DMS79 (cell line): ENCODE measurements around the gene AKR1B15.
"Not testable (repeated sequence)": the region's sequence is repeated elsewhere in the genome, so short reads cannot be mapped to it uniquely, and the experiment has no call there.

Source experiments
- DNase-seq: peaks from one replicate; lab custom pipeline; 2025; lab: John Stamatoyannopoulos, UW

Gene AKR1B15

DNA sequence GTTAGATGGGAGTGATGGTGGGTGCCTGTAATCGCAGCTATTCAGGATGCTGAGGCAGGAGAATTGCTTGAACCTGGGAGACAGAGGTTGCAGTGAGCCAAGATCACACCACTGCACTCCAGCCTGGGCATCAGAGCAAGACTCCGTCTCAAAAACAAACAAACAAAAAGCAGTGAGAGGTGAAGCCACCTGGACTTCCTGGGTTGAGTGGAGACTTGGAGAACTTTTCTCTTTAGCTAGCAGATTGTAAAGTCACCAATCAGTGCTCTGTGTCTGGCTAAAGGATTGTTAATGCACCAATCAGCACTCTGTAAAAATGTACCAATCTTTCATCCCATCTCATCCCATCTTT lies 14.5 kb downstream of the AKR1B15 start:
- not testable (repeated sequence) for DNase-seq

DNA sequence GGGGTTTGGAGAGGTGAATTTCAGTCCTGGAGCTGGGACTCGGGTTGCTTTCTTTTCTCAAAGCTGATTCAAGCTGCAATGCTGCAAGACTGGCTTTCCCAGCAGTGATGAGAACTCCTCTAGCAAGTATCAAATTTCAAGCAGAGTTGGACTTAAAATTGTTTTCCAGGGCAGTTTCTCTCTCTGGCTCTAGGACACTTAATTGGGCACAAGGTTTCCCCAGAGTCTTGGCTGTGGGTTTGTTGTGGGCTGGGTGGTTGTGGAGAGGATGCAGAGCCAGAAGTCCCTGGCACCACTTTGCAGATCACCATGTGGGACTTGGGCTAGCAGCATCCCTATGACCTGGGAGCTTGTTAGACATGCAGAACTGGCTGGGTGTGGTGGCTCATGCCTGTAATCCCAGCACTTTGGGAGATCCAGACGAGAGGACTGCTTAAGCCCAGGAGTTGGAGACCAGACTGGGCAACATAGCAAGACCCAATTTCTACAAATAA lies 16.8 kb downstream of the AKR1B15 start:
- no peak for DNase-seq

DNA sequence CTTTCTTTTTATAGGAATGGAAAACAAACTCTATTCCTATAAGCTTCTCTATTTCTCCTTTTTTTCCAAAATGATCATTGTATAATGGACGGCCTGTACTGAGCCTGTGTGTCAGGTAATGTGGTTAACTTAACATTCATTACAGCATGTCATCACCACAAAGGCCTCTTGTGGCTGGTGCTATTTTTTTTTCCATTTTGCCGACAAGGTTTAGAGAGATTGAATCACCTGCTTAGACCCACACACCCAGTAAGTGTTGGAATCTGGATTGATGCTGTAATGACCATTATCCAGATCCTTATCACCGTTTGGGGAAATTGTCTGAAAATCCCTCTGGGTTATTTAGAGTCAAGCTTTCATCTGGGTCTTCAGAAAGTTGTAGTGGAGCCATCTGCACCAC lies 18.5 kb downstream of the AKR1B15 start:
- DNase-seq = no peak

DNA sequence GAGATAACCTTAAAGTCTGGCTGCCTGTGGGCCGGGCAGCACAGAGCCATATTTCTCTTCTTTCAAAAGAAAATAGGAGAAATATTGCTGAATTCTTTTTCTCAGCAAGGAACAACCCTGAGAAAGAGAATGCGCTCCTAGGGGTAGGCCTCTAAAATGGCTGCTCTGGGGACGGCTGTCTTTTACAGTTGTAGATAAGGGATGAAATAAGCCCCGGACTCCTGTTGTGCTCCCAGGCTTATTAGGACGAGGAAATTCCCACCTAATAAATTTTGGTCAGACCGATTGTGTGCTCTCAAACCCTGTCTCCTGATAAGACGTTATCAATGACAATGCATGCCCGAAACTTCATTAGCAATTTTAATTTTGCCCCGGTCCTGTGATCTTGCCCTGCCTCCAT lies 21.1 kb downstream of the AKR1B15 start:
- not testable (repeated sequence) for DNase-seq

DNA sequence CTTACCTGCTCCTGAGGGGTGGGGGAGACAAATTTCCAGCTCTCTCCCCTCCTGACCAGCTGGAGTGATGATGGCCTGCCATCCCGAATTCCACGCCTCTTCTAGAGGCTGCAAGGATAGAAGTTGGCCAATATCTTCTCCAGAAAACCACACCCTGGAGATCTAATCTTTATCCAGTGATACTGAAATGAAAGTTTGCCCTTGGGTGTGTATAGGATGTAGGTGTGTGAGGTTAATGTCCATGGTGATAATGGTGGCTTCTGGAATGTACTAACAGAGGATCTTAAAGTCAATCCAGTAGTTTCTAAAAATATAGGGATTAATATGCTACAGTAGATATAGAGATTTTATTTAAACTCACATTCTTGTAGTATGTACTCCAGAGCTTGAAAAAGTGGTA lies 22.2 kb downstream of the AKR1B15 start:
- no peak for DNase-seq

DNA sequence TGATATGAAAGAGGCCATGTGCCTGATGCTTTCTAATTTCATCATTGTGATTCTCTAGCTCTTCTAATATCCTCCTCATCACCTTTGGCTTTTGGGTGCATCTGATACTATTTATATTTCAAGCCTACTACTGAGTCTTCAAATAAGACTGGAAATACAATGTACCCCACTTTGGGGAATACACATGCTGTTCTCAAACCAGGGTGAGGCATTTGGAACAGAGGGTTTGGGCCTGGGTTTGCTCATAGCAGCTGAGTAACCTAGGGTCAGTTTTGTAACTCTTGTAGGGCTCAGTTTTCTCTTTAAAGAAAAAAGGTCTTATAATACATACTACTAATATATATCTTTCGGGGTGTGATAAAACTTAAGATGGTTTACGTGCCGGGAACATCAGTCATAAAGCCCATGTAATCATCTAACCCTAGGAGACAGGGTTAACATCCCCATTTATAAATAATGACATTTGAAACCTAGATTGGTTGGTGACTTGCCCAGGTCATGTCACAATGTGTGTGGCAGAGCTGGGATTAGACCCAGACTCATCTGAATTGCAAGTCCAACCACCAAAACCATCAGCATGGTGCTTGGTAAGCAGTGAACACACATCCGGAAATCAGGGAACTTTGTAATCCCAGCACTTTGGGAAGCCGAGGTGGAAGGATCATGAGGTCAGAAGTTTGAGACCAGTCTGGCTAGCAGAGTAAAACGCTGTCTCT lies 23.0 kb downstream of the AKR1B15 start:
- no peak for DNase-seq

DNA sequence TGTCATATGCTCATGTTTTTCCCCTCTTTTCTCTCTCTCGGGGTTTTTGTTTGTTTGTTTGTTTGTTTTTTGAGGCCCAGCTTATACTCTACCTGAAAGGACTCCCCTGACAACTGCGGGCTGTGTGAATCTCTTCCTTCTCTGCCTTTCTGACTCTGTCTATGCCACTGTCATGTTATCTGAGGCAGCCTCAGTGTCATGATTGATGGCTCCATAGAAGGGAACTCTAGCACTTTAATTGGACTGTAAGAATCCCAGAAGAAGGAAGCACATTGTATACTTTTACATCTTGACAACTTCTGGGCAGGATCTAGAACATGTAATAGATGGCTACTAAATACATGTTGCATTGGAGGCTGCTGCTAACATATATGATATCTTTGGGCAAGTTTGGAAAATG lies 25.4 kb downstream of the AKR1B15 start:
- DNase-seq = no peak

DNA sequence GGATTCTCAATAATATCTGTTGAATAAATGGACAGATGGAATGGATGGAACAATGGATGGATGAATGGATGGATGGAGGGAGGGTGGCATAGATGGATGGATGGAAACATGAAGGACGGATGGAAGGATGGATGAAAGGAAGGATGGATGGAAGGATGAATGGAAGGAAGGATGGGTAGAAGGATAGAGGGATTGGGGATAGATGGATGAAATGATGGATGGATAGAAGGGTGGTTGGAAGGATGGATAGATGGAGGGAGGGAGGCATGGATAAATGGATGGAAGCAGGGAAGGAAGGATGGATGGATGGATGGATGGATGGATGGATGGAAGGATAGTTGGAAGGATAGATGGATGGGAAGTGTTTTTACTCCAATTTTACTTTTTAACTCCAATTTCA lies 35.4 kb downstream of the AKR1B15 start:
- no peak for DNase-seq

DNA sequence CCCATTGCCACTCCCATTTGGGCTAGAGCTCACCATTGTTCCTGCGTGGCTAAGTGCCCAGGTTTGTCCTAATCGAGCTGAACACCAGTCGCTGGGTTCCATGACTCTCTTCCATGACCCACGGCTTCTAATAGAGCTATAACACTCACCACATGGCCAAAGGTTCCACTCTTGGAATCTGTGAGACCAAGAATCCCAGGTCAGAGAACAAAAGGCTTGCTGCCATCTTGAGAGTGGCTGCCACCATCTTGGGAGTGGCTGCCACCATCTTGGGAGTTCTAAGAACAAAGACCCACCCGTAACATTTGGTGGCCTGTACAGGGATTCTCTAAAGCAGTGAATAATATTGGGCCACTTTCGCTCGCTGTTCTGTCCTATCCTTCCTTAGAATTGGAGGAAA lies 37.0 kb downstream of the AKR1B15 start:
- no peak for DNase-seq

DNA sequence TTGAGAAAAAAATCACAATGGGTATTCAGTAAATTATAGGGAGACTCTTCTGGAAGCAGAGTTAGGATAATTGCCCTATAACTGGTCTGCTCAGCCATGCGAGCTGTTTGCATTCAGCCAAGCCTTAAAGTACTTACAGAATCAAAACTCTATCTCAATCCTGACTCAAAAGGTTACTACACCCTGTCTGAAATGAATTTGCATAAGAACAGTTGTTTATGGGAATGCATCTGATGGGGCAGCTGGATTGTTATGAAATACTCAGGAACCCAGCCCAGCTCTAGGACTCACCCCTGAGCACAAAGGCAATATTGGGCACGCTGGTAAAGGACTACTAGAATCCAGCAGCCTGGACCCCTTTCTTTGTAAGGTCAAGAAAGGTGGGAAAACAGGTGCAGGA lies 38.8 kb downstream of the AKR1B15 start:
- DNase-seq = no peak

DNA sequence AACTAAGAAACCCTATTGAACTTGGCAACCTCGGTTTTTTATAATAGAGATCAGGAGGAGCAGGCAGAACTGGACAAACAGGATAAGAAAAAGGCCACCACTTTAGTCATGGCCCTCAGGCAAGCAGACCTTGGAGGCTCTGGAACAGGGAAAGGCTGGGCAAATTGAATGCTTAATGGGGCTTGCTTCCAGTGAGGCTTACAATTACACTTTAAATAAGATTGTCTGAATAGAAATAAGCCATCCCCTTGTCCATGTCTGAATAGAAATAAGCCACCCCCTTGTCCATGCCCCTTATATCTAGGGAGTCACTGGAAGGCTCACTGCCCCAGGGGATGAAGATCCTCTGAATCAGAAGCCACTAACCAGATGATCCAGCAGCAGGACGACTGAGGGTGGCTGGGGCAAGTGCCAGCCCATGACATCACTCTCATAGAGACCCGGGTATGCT lies 40.6 kb downstream of the AKR1B15 start:
- DNase-seq = no peak

DNA sequence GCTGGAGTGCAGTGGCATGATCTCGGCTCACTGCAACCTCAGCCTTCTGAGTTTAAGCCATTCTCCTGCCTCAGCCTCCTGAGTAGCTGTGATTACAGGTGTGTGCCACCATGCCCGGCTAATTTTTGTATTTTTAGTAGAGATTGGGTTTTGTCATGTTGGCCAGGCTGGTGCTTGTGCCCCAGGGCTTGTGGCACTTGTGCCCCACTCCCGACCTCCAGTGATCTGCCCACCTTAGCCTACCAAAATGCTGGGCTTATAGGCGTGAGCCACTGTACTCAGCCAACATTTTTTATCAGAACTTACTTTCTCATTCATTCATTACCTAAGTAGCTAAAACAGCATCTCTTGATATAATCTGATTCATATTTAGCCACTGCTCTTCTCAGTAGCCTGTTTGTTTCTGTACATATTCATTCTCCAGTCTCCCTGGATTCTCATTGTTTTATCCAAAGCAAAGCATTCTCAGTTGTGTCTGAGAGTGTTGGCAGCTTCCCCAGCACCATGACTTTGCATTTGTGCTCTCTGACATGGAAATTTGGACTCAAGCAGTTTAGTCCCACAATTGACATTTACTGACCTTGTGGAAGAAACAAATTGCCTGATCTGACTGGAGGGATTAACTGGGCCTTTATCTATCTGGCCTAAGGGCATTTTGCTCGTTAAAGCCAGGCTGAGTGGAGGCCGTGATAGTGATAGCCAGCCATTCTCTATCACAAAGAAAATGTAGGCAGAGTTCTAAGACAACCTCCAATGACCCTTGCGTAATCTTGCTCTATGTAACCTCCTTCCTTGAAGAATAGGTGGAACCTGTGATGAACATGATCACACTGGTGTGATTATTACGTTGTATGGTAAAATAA lies 44.9 kb downstream of the AKR1B15 start:
- DNase-seq = no peak

DNA sequence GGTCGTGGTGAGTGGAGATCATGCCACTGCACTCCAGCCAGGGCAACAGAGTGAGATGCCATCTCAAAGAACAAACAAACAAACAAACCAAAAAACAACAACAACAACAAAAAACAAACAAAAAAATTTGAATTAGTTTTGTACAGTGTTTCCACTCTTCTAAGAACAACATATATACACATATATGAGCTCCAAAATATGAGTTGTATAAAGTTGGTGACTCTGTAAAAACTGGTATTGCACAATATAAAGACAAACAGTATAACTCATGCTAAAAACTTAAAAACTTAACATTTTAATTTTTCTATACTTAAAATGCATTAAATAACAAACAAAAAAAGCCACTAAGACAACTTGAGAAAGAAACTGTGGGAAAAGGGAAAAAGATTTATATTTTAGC lies 46.0 kb downstream of the AKR1B15 start:
- DNase-seq = no peak

DNA sequence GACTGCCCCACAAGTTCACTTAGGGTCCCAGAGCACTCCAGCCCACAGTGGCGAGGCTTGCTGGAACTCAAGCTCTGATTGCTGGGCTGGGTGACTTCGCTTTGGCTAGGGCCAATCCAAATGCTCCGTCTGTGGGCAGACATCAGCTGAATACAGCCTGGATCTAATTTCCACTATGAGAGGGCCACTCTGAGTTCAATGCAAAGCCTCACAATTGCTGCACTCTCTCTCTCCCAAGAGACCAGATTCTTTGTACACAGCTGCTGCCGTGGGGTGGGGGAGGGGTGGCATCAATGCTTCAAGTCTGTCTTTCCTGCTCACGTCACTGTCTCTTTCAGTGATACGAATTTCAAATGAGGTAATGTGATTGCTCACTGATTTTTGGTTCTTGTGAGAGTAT lies 50.5 kb downstream of the AKR1B15 start:
- DNase-seq = no peak

DNA sequence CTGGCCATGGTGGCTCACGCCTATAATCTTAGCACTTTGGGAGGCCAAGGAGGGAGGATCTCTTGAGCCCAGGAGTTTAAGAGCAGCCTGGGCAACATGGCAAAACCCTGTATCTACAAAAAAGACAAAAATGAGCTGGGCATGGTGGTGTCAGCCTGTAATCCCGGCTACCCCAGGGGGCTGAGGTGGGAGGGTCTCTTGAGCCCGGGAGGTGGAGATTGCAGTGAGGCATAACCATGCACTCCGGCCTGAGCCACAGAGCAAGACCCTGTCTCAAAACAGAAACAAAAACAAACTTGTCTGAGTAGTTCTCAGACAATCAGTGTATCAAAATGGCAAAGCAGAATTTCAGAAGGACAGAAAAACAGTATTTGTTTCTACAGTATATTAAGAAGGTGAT lies 52.5 kb downstream of the AKR1B15 start:
- DNase-seq = no peak

DNA sequence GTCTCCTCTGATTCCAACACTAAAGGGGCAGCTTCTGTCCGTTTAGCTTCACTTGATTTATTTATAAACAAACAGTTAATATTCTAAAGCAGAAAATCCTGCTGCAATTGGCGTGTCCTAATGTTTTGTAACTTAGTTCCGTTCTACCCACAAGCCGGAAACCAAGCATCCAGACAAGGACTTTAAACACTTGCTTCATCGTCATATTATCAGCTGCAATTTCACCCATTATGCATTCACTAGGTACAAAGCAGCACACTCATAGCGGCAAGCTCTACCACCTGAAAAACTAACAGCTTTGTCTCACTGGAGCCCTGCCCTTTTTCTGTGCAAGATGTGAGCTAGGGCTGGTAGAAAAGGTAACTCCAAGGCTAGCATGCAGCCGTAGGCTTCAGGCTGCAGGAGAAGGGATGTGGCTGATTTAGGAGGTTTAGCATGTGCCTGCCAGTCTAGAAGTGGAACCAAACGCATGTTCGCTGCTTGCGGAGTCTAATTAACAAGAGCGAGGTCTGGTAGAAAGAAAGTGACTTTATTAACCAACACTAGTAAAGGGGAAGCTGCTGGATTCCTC lies 54.1 kb downstream of the AKR1B15 start:
- DNase-seq = no peak

DNA sequence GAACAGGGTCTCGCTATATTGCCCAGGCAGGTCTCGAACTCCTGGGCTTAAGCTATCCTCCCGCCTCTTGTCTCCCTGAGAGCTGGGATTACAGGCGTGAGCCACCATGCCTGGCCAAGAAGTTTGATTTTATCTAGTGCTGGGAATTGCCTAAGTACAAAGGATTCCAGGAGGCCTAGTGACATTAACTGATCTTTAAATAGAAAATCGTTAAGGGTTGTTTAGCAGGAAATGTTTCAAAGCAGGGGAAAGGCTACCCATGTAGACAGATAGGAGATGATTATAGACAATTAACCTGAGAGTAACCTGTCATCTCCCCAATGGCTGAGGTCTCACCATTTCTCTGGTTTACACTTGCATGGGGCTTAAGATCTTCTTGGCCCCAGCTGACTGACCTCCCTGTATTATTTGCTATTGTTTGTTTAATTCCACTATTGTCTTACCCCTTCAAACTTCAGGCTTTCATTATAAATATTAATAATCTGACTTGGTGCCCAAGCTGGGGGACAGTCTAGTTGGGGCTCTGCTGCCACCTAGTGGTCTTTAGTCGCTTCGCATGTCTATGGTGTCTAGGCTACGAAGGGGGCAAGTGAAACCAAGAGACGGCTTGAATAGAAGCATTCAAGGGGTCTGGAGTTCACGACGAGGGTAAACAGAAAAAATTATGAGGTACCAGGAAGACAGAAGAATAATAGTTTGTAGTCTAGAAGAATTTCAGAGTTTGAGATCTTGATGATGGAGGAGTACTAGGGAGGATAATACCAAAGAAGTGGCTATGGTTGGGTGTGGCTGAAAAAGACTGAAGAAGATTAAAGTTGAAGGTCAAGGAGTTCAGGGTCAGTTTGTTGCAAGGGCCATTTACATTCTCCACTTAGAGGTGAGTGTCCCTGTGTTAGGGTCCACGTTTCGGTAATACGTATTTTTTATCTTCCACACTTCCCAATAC lies 57.3 kb downstream of the AKR1B15 start:
- DNase-seq = peak; percentile 24

DNA sequence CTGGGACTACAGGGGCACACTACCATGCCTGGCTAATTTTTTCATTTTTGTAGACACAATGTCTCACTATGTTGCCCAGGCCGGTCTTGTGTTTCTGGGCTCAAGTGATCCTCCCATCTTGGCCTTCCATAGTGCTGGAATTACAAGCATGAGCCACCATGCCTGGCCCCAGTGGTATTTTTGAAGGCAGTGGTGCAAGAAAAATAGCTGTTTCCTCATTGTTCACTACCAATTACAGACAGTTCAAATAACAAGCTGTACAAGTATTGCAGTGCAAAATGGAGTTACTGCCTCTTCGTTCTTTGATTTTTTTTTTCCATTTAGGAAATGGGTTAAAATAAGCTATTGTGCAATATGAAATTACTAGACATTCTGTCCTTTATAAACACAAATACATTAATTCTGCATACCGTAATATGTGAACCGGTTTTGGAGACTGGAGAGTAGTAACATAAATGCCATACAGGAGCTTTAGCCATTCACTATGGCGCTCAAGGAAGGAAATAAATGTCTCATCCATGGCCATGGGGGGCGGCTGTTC lies 62.8 kb downstream of the AKR1B15 start:
- no peak for DNase-seq

DNA sequence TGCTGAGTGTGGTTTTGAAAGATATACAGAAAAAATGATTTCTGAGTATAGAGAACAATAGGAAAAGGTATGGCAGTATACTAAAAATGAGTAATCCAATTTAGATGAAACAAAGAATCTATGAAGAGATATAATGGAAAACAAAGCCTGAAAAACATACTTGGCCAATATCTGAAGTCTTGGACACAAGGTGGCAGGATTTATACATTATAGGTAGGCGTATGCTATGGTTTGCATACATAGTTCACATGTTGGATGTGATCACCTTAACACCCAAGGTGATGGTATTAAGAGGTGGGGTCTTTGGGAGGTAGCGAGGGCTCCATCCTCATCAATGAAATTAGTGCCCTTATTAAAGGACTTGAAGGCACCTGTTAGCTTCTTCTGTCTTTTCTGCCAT lies 63.3 kb downstream of the AKR1B15 start:
- DNase-seq = no peak

DNA sequence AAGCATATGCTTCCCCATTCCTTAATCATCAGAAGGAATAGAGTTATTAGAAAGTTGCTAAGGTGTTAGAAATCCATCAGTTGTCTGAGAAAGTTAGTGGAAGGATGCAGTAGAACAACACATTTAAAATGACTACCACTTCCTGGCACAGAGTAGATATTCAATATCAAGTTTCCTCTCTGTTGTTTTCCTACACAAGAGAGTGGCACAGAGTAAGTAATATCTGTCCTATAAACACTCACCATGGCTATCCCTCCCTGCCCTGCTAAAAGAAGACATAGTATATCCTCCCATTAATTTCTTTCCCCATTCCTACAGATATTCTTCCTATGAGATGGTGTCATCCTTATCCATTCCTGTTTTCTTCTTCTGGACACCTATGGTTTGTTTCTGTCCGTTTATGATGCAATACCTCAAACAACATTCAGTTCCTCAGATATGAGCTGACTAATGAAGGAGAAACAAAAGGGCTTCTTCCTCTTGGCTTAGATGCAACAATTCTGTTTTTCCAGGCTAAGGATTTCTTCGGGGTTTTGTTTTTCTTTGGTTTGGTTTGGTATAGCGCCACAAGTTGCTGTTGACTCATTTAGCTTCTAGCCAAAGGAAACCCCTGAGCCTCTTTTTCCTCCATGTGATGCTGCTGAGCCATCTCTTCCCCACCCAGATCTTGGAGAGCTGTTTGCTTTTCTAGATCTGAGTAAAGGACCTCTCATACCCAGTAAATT lies 64.9 kb downstream of the AKR1B15 start:
- DNase-seq = no peak

DNA sequence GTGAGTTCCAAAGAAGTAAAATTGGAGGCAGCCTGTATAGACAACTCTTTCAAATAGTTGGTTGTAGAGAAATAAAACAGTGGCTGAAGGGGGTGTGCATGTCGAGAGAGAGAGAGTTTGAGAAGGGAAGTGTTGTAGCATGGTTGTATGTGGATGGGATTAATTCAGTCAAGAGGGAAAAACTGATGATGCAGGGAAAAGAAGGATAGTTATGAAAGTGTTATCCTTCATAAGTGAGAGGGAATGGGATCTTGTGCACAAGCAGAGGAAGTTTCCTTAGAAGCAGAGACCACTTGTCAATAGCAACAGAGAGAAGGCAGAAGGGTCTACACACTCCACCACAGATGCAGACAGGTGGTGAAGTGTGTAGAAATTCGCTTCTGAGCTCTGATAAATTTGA lies 67.7 kb downstream of the AKR1B15 start:
- DNase-seq = no peak
